IMR-90 (cell line): ENCODE data around the gene MOB2. TPM values are rescaled to one million over a fixed set of nuclear protein-coding genes. Genes with fewer than 3 reads are reported as not detected.

Experiments used
- ATAC-seq: fragments of 200-7000 bp; cut with Tn5 transposase; 2 replicates; pipeline ENCODE4 v1.9.1; 2020; ENCODE audit warnings: low read depth, mild to moderate bottlenecking, moderate library complexity
- BruUV-seq: library from RNA; stranded (reverse); fragments of 400-500 nt; replicated peaks from 2 replicates; lab custom pipeline; 2021; lab: Mats Ljungman, UMichigan
- CTCF ChIA-PET: fragments of 300-600 bp; formaldehyde crosslinking; extraction: SDS; loops from one replicate; lab custom pipeline; 2021; ENCODE audit warnings: antibody characterized with exemption; lab: Yijun Ruan, JAX
- POLR2A ChIA-PET: fragments of 300-600 bp; sonication (Branson Sonifier 250); formaldehyde crosslinking; loops from one replicate; lab custom pipeline; 2022; ENCODE audit warnings: antibody characterized with exemption; ENCODE audit not compliant: unreplicated experiment; lab: Charles Lee
- DNase-seq: peaks from one replicate; pipeline ENCODE4 v3.0.0; 2013
- H2AFZ ChIP-seq: replicated peaks from 2 replicates; pipeline ENCODE3; 2013; ENCODE audit warnings: low read length, mild to moderate bottlenecking; ENCODE audit not compliant: poor library complexity
- H2AK5ac ChIP-seq: 2 replicates; pipeline ENCODE4 v1.6.1; 2013; ENCODE audit warnings: low read depth, low read length, inconsistent platforms
- H2AK9ac ChIP-seq: replicated peaks from 2 replicates; pipeline ENCODE3; 2013; ENCODE audit warnings: mild to moderate bottlenecking, low read depth, low read length, moderate library complexity; ENCODE audit not compliant: poor library complexity
- H2BK120ac ChIP-seq: 2 replicates; pipeline ENCODE4 v1.6.1; 2013; ENCODE audit warnings: low read depth, low read length, inconsistent platforms
- H2BK15ac ChIP-seq: 3 replicates; pipeline ENCODE4 v1.6.1; 2013; ENCODE audit warnings: low read depth, low read length, inconsistent platforms
- H2BK20ac ChIP-seq: 2 replicates; pipeline ENCODE4 v1.6.1; 2013; ENCODE audit warnings: low read depth, mild to moderate bottlenecking, inconsistent platforms, low read length, moderate library complexity
- H2BK5ac ChIP-seq: 2 replicates; pipeline ENCODE4 v1.6.1; 2013; ENCODE audit warnings: mild to moderate bottlenecking, low read depth, low read length, inconsistent platforms; ENCODE audit not compliant: poor library complexity, severe bottlenecking
- H3K14ac ChIP-seq: replicated peaks from 2 replicates; pipeline ENCODE4 v1.6.1; 2013; ENCODE audit warnings: low read depth, low read length, inconsistent platforms
- H3K18ac ChIP-seq: 2 replicates; pipeline ENCODE4 v1.6.1; 2013; ENCODE audit warnings: low read depth, low read length, control low read depth
- H3K23ac ChIP-seq: 2 replicates; pipeline ENCODE4 v1.6.1; 2013; ENCODE audit warnings: low read depth, low read length, inconsistent platforms
- H3K27ac ChIP-seq: 2 replicates; pipeline ENCODE4 v1.5.1; 2013; ENCODE audit warnings: mild to moderate bottlenecking, control low read depth, low read length; ENCODE audit not compliant: insufficient read depth
- H3K27me3 ChIP-seq: 2 replicates; pipeline ENCODE4 v1.6.1; 2013; ENCODE audit warnings: low read length; ENCODE audit not compliant: control insufficient read depth, insufficient read depth
- H3K36me3 ChIP-seq: 2 replicates; pipeline ENCODE4 v1.6.1; 2013; ENCODE audit warnings: low read length, mixed read lengths; ENCODE audit not compliant: control insufficient read depth, insufficient read depth
- H3K4ac ChIP-seq: 2 replicates; pipeline ENCODE4 v1.6.1; 2013; ENCODE audit warnings: low read depth, low read length, inconsistent platforms
- H3K4me1 ChIP-seq: 2 replicates; pipeline ENCODE4 v1.6.1; 2013; ENCODE audit warnings: low read length, mixed read lengths; ENCODE audit not compliant: control insufficient read depth, insufficient read depth
- H3K4me2 ChIP-seq: 2 replicates; pipeline ENCODE4 v1.6.1; 2013; ENCODE audit warnings: low read depth, mild to moderate bottlenecking, control low read depth, low read length, moderate library complexity
- H3K4me3 ChIP-seq: 2 replicates; pipeline ENCODE4 v1.5.1; 2013; ENCODE audit warnings: low read depth, mild to moderate bottlenecking, control low read depth, low read length, moderate library complexity; ENCODE audit not compliant: insufficient read depth
- H3K56ac ChIP-seq: 2 replicates; pipeline ENCODE4 v1.6.1; 2013; ENCODE audit warnings: low read length, inconsistent platforms; ENCODE audit not compliant: insufficient read depth; ENCODE audit errors: extremely low read depth
- H3K79me1 ChIP-seq, 2 experiments: 2 replicates each; pipeline ENCODE4 v1.6.1; 2013; ENCODE audit warnings: low read length in 2 of 2, inconsistent platforms in 1 of 2, low read depth in 1 of 2
- H3K9ac ChIP-seq: 2 replicates; pipeline ENCODE4 v1.6.1; 2013; ENCODE audit warnings: low read depth, low read length, control low read depth
- H3K9me1 ChIP-seq: 2 replicates; pipeline ENCODE4 v1.6.1; 2013; ENCODE audit warnings: low read length, inconsistent platforms; ENCODE audit not compliant: insufficient read depth
- H3K9me3 ChIP-seq: 2 replicates; pipeline ENCODE4 v1.6.1; 2013; ENCODE audit warnings: low read length; ENCODE audit not compliant: control insufficient read depth, insufficient read depth
- H4K20me1 ChIP-seq: 2 replicates; pipeline ENCODE4 v1.6.1; 2013; ENCODE audit warnings: low read length, inconsistent platforms; ENCODE audit not compliant: insufficient read depth
- H4K5ac ChIP-seq: 2 replicates; pipeline ENCODE4 v1.6.1; 2013; ENCODE audit warnings: mild to moderate bottlenecking, low read depth, low read length, control low read depth
- H4K8ac ChIP-seq, 2 experiments: 2 replicates each; pipeline ENCODE4 v1.6.1; 2013; ENCODE audit warnings: low read depth in 2 of 2, low read length in 2 of 2, control low read depth in 1 of 2, inconsistent platforms in 1 of 2
- H4K91ac ChIP-seq: 2 replicates; pipeline ENCODE4 v1.6.1; 2013; ENCODE audit warnings: low read depth, low read length, inconsistent platforms; ENCODE audit not compliant: insufficient read depth
- BHLHE40 ChIP-seq: fragments of 150-350 bp; IDR thresholded peaks from 2 replicates; pipeline ENCODE4 v1.6.1; 2016; ENCODE audit warnings: mild to moderate bottlenecking, low read depth, low read length
- CEBPB ChIP-seq: IDR thresholded peaks from 2 replicates; pipeline ENCODE4 v1.6.1; 2012; ENCODE audit warnings: low read depth, low read length, improper control_type of control experiment
- CHD1 ChIP-seq: IDR thresholded peaks from 2 replicates; pipeline ENCODE4 v1.6.1; 2012; ENCODE audit warnings: low read depth, low read length, improper control_type of control experiment
- CTCF ChIP-seq: conservative IDR thresholded peaks from 2 replicates; pipeline ENCODE4 v1.5.1; 2012; ENCODE audit warnings: mild to moderate bottlenecking, low read depth, low read length, improper control_type of control experiment
- ELK1 ChIP-seq: fragments of 150-350 bp; IDR thresholded peaks from 2 replicates; pipeline ENCODE4 v1.6.1; 2016; ENCODE audit warnings: low read depth, mild to moderate bottlenecking, low read length, moderate library complexity, borderline replicate concordance
- FOS ChIP-seq: fragments of 150-350 bp; IDR thresholded peaks from 2 replicates; pipeline ENCODE4 v1.6.1; 2016; ENCODE audit warnings: low read depth, low read length
- MAZ ChIP-seq: IDR thresholded peaks from 2 replicates; pipeline ENCODE4 v1.6.1; 2012; ENCODE audit warnings: low read depth, mild to moderate bottlenecking, low read length, improper control_type of control experiment, moderate library complexity, borderline replicate concordance
- MXI1 ChIP-seq: IDR thresholded peaks from 2 replicates; pipeline ENCODE4 v1.6.1; 2012; ENCODE audit warnings: low read depth, mild to moderate bottlenecking, low read length, moderate library complexity, borderline replicate concordance
- NFE2L2 ChIP-seq: fragments of 150-350 bp; IDR thresholded peaks from 2 replicates; pipeline ENCODE4 v1.6.1; 2016; ENCODE audit warnings: low read depth, mild to moderate bottlenecking, low read length
- POLR2A ChIP-seq: IDR thresholded peaks from 2 replicates; pipeline ENCODE4 v1.6.1; 2012; ENCODE audit warnings: mild to moderate bottlenecking, low read depth, low read length
- RAD21 ChIP-seq: IDR thresholded peaks from 2 replicates; pipeline ENCODE4 v1.6.1; 2012; ENCODE audit warnings: low read length, improper control_type of control experiment
- RCOR1 ChIP-seq: IDR thresholded peaks from 2 replicates; pipeline ENCODE4 v1.6.1; 2012; ENCODE audit warnings: mild to moderate bottlenecking, low read length, improper control_type of control experiment; ENCODE audit not compliant: insufficient replicate concordance
- RFX5 ChIP-seq: IDR thresholded peaks from 2 replicates; pipeline ENCODE4 v1.8.0; 2012; ENCODE audit warnings: low read depth, mild to moderate bottlenecking, low read length, moderate library complexity
- SMC3 ChIP-seq: fragments of 150-350 bp; IDR thresholded peaks from 2 replicates; pipeline ENCODE4 v1.6.1; 2016; ENCODE audit warnings: low read depth, mild to moderate bottlenecking, antibody characterized with exemption, low read length, moderate library complexity
- USF2 ChIP-seq: fragments of 150-350 bp; IDR thresholded peaks from 2 replicates; pipeline ENCODE4 v1.6.1; 2017; ENCODE audit warnings: mild to moderate bottlenecking, antibody characterized with exemption, low read length, low read depth
- WGBS, 2 experiments: methylation state at CpG; one replicate each; pipeline versions ENCODE4 v1.1.5 to v1.1.7; 2013; ENCODE audit warnings: missing lambda C conversion rate in 2 of 2; ENCODE audit not compliant: insufficient read length in 1 of 2; ENCODE audit errors: extremely low coverage in 2 of 2; 5-methylcytosine and 5-hydroxymethylcytosine counted together
- dilution Hi-C: fragments of 300-500 bp; cut with HindIII; formaldehyde crosslinking; loops from one replicate; pipeline ENCODE4 v1.14.3; 2018; ENCODE audit warnings: low sequenced_read_pairs; ENCODE audit not compliant: unreplicated experiment
- in situ Hi-C: fragments of 300-500 bp; cut with MboI; formaldehyde crosslinking; loops from 3 replicates; pipeline ENCODE4 v1.14.3; 2019; ENCODE audit warnings: low sequenced_read_pairs, inconsistent platforms, mixed read lengths
- intact Hi-C: fragments of 100-400 bp; cut with micrococcal nuclease; formaldehyde crosslinking; loops from 2 replicates; pipeline ENCODE4 v1.10.0; 2022
- polyA plus RNA-seq, 3 experiments: library from polyadenylated mRNA; depleted of rRNA; stranded (reverse); fragments of >200 nt; gene quantifications; 2 replicates each; pipeline ENCODE4 v1.2.3, GENCODE V29; 2012; ENCODE audit warnings: low replicate concordance in 1 of 3
- total RNA-seq: library from RNA; depleted of rRNA; stranded (reverse); fragments of >200 nt; gene quantifications from 2 replicates; pipeline ENCODE4 v1.2.3, GENCODE V29; 2012

MOB2 gene
- total and polyA plus RNA-seq, 2 of the 4 experiments (the other 2 are of a cell fraction) = 23.7 to 36.2 TPM

GRCh38 chr11:1483445-1483961, 3.1 kb downstream of the MOB2 start:
- no peak overlapping the region for H3K18ac ChIP-seq
- H3K23ac ChIP-seq = no peak overlapping the region
- ChIA-PET POLR2A (no interaction called here), CTCF (no interaction called here)
- peak overlapping the region; percentile 65 for H2AK9ac ChIP-seq
- peaks cover 77% of the 10 kb centered on the region for H4K20me1 ChIP-seq
- dilution Hi-C loops = no loop called here
- no peak overlapping the region for H2AFZ ChIP-seq
- no peak overlapping the region for H3K9ac ChIP-seq
- no peak overlapping the region for H3K27ac ChIP-seq
- TF ChIP-seq CHD1 (no peak), MAZ (no peak), POLR2A (no peak), BHLHE40 (no peak), SMC3 (no peak), MXI1 (no peak), NFE2L2 (no peak), FOS (no peak), ELK1 (no peak), RCOR1 (no peak), RFX5 (no peak), CTCF (no peak), CEBPB (no peak), RAD21 (no peak), USF2 (no peak)
- DNase-seq (no peak), ATAC-seq (no peak)
- peaks cover 4% of the 10 kb centered on the region; the same call in 1 of the 2 replicates for H3K4me1 ChIP-seq
- no peak overlapping the region for H4K8ac ChIP-seq
- H2BK20ac ChIP-seq = no peak overlapping the region
- 83% methylated on average over 1 of the region's 6 CpGs; no CpG with 5 or more reads in 1 of the 2 experiments for WGBS, 2 experiments
- no peaks in the 10 kb centered on the region for H3K9me3 ChIP-seq
- H2BK15ac ChIP-seq = no peak overlapping the region
- peaks cover 3% of the 10 kb centered on the region; the same call in 1 of the 2 replicates for H3K9me1 ChIP-seq
- no peak overlapping the region for H3K56ac ChIP-seq
- no peak overlapping the region for H2AK5ac ChIP-seq
- H3K27me3 ChIP-seq = no peaks in the 10 kb centered on the region
- peaks cover 9 to 52% of the 10 kb centered on the region in 2 experiments; a peak in 3 of 4 replicates for H3K79me1 ChIP-seq
- H3K4me2 ChIP-seq = no peak overlapping the region
- no peak overlapping the region for H2BK5ac ChIP-seq
- peaks cover 14% of the 10 kb centered on the region; the same call in 1 of the 2 replicates for H3K36me3 ChIP-seq
- no peak overlapping the region for H3K4me3 ChIP-seq
- BruUV-seq = no TSS peak
- H3K4ac ChIP-seq = no peak overlapping the region
- H3K14ac ChIP-seq = no peak overlapping the region
- in situ Hi-C loops = no loop called here
- H4K91ac ChIP-seq = no peak overlapping the region
- no peak overlapping the region for H4K5ac ChIP-seq
- H2BK120ac ChIP-seq = no peak overlapping the region
- intact Hi-C loops = no loop called here
